Fibroblast of skin of right biceps (primary cell): Measurements from ENCODE around the gene TMEM130.
"Not testable (repeated sequence)": the region's sequence is repeated elsewhere in the genome, so short reads cannot be mapped to it uniquely, and the experiment has no call there.

Source experiments
- DNase-seq: peaks from one replicate; pipeline ENCODE4 v3.0.0-alpha.2; 2013

TMEM130 gene

DNA sequence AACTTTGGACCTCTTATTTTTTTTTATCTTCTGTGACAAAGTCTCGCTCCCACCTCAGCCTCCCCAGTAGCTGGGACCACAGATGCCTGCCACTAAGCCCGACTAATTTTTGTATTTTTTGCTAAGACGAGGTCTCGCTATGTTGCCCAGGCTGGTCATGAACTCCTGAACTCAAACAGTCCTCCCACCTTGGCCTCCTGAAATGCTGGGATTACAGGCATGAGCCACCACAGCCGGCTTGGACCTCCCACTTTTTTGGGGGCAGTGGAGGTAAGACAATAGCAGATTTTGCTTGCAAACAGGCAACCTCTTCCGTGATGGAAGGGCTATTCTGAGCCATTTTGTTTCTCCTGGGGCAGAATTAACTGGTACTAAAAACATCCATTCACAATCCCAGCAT, 7.3 kb upstream of the TMEM130 start:
- DNase-seq: no peak

DNA sequence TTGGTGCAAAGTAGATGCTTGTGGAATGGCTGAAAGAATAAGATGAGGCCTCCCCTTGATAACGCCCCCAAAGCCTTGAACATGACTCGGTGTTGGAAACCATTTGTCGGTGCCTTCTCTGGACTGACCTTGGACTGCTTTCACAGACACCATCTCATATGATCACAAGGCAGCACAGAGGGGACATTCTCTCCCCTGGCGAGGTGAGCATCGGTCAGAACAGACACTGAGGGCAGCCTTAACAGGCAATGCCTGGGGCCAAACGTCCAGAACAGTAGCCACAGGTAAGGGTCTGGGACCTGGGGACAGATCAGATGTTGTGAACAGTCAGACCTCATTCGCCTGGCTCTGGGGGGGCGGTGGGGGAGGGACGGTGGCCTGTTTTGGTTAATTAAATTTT, 5.7 kb upstream of the TMEM130 start:
- no peak for DNase-seq

- no peak for DNase-seq
These were observed 5.1 kb upstream of the TMEM130 start for GRCh38 chr7:98874942-98875341.

- not testable (repeated sequence) for DNase-seq
These were observed 3.8 kb upstream of the TMEM130 start for GRCh38 chr7:98873610-98874009.

GRCh38 chr7:98872328-98872924, 2.6 kb upstream of the TMEM130 start:
- peak; percentile 33 for DNase-seq

DNA sequence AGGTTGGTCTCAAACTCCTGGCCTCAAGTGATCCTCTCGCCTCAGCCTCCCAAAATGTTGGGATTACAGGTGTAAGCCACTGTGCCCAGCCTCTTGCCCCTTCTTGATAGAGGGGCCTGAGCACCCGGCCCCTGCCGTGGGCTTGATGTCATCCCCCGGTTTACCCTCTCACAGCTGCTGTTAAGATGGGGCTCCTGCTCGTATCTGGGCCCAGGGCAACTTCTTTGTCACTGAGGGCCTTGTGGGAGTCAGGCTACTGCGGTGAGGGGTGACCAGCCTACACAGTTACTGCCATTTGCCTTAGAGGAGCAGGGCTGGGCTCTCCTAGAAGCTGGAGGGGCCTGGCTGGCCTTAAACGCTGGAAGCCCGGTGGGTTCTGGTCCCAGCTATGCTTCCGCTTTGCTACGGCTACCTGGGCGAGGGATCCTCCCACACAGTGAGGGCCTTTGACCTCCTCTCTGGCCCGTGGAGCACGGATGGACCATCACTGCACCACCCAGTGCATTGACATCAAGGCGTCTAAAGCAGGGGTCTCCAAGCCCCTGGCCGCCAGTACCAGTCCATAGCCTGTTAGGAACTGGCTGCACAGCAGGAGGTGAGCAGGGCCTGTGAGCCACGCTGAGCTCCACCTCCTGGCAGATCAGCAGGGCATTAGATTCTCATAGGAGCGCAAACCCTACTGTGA, 1.1 kb upstream of the TMEM130 start:
- no peak for DNase-seq

DNA sequence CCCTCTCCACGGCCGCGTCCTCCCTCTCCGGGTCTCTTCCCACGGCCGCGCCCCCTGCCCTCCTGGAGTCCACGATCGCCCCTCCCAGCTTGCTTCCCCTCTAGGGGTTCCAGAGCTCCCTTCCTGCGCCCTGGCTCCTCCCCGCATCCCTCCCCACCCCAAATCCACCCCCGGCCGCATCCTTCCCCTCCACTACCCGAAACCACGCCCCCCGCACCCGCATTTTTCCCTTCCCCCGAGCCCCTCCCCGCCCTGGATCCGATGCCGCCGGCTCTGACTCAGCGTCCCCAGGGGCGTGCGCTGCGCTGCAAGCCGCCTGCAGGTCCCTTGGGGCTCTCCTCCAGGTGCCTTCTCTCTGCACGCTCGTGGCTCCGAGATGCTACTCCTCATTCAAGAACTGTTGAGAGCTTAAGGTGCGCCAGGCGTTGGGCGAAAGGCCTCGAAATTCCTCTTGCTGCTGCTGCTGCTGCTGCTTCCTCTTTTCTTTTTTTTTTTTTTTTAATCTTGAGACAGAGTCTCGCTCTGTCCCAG, 372 bp upstream of the TMEM130 start:
- peak; percentile 73 for DNase-seq

DNA sequence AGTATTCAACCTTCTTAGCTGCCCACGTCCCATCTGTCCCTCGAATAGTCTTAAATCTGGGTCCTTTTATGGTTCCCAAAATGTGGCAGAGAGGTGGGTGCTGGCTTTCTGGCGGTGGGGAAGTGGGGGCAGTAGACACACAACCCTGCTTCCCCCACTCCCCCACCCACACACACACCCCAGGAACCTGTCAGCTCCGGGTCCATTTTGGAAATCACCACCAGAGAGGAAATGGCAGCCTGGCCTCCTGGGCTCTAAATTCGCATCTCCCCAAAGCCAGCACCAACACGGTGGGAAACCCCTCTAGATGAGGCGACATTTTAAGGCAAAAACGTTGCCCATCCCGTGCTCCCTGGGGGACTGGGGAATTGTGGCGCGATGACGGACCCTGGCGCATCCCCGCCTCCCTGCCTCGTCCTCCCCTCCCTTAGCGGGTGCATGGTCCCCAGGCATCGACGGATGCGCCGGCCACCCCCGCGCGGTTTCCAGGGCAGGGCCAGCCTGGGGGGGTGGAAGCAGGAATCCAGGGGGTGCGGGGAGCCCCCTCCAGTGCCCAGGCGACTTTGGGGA, 702 bp downstream of the TMEM130 start:
- no peak for DNase-seq

DNA sequence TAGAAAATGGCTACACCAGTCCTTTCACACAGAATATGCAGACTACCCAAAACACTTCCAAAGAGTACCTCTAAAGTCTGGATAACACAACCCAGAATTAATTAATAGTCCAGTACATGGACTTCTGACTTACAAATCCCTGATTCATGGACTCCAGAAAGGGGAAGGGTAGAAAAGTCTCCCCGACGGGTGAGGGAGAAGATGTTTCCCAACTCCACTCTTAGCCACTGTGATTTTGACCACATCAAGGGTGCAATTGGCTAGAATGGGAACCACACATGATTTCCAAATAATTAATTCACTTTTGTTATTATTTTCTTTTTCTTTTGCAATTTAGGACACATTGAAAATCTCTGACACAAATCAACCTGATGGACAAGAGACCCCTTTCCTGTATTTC, 1.4 kb downstream of the TMEM130 start:
- no peak for DNase-seq

DNA sequence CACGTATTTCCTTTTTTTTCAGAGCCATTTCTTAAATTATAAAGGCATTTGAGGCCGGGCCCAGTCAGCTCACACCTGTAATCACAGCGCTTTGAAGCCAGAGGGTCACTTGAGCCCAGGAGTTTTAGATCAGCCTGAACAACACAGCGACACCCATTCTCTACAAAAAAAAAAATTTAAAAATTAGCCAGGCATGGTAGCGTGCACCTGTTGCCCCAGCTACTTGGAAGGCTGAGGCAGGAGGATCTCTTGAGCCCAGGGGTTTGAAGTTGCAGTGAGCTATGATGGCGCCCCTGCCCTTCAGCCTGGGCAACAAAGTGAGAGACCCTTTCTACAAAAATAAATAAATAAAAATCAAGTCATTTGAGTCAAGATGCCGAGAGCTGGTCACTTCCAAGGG, 3.0 kb downstream of the TMEM130 start:
- no peak for DNase-seq

- DNase-seq: no peak
These were observed 3.5 kb downstream of the TMEM130 start for GRCh38 chr7:98866351-98866750.

GRCh38 chr7:98864731-98865453, 4.9 kb downstream of the TMEM130 start:
- DNase-seq: no peak

DNA sequence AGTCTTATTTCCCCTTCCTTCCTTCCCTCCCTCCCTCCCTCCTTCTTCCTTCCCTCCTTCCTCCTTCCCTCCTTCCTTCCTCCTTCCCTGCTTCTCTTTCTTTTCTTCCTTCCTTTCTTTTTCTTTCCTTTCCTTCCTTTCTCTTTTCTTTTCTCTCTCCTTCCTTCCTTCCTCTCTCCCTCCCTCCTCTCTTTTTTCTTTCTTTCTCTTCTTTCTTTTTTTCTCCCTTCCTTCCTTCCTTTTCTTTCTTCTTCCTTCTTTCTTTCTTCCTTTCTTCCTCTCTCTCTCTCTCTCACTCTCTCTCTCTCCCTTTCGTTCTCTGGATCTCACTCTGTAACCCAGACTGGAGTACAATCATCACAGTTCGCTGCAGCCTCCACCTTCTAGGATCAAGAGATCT, 6.2 kb downstream of the TMEM130 start:
- DNase-seq: no peak

- no peak for DNase-seq
These were observed 6.9 kb downstream of the TMEM130 start for GRCh38 chr7:98862716-98863420.

GRCh38 chr7:98862203-98862602, 7.6 kb downstream of the TMEM130 start:
- no peak for DNase-seq

DNA sequence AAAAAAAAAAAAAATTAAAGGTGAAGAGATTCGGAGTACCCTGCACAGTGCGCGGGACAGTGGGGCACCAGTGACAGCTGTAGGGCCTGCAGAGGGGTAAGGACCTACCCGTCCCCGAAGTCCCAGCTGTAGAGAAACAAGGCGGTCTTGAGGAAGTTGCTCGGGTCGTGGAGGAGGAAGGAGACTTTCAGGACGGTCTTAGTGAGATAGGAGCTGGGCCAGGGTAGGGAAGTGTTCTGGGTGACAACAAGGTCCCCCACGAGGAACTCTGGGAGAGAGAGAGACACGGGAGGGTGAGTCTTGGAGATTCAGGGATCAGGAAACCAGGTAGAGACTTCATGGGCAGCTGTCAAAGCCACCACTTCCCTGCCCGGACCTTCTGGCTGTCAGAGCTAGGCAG, 9.7 kb downstream of the TMEM130 start:
- no peak for DNase-seq

DNA sequence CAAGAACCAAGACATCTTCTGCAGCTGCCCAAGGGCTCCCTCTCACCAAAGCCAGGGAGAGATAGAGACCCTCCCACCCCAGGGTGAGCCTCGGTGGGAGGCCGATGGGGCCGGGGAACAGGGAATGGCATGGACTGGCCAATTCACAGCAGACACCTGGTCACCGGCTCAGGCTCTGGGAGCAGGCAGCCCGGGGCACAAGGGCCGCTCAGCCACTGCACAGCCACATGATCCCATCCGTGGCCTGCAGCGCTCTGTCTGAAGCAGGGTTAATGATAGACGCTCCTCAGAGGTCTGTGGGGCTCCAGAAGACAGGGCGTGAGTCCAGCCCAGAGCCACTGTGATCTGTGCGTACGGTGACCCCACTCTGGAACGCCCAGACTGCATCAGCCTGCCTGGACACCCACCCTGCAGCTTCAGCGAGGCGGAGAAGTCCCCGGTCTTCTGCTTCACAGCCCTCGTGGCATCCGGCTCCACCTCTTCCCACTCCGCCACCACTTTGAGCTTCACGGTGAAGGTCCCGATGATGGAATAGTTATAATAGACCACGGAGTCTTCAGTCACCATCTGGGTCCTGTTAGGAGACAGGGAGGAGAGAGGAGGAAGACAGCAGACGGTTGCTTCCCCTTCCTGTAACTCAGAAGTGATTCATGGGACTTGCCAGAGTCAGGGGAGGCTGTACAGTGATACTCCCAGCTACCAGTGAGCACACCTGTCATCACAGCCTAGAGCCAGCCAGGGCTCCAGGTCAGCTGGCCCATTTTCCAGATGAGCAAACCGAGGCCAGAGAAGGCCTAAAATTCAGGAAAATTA, 14.0 kb downstream of the TMEM130 start:
- peak; percentile 73 for DNase-seq

GRCh38 chr7:98852826-98853225, 17.0 kb downstream of the TMEM130 start:
- DNase-seq: peak; percentile 83

DNA sequence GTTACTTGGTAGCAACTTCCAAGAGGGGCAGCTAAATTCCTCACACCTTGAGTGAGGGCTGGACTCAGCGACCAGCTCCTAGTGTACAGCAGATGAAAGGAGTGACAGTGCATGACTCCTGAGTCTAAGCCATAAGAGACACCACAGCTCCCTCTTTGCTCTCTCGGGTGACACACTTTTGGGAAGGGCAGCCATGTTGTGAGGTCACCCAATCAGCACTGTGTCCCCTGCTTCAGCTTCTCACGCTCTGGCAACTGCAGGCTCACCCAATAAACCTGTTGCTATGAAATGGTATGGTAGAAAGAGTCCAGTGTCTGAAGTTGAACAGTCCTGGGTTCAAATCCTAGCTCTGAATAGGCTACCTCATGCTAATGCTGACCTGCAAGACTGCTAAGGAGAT, 20.9 kb downstream of the TMEM130 start:
- no peak for DNase-seq

- not testable (repeated sequence) for DNase-seq
These were observed 27.3 kb downstream of the TMEM130 start for GRCh38 chr7:98842552-98842951.

- DNase-seq: peak; percentile 51
These were observed 28.4 kb downstream of the TMEM130 start for GRCh38 chr7:98841179-98841997.
